Loucy (cell line): ENCODE measurements around the gene SAMD4A.

ENCODE experiments used
- H2AFZ ChIP-seq: fragments of 200-600 bp; sonication (generic); 2 replicates; pipeline ENCODE4 v1.6.0; 2016; ENCODE audit warnings: antibody characterized with exemption, mild to moderate bottlenecking, low read length, moderate library complexity
- H3F3A ChIP-seq: fragments of 200-600 bp; 2 replicates; pipeline ENCODE4 v1.6.0; 2016; ENCODE audit warnings: antibody characterized with exemption, low read depth, mild to moderate bottlenecking
- H3K27me3 ChIP-seq: fragments of 200-600 bp; sonication (generic); 2 replicates; pipeline ENCODE4 v1.6.1; 2014; ENCODE audit warnings: low read length, mild to moderate bottlenecking; ENCODE audit not compliant: insufficient read depth, poor library complexity, severe bottlenecking
- H3K36me3 ChIP-seq: fragments of 200-600 bp; sonication (generic); 2 replicates; pipeline ENCODE4 v1.6.1; 2016; ENCODE audit warnings: low read length; ENCODE audit not compliant: insufficient read depth
- H3K4me1 ChIP-seq: fragments of 200-600 bp; sonication (generic); 2 replicates; pipeline ENCODE4 v1.5.1; 2014; ENCODE audit warnings: low read length, mild to moderate bottlenecking; ENCODE audit not compliant: insufficient read depth, poor library complexity, severe bottlenecking
- H3K4me2 ChIP-seq: fragments of 200-600 bp; sonication (generic); 2 replicates; pipeline ENCODE4 v1.6.0; 2014; ENCODE audit warnings: antibody characterized with exemption, low read length, low read depth, mild to moderate bottlenecking; ENCODE audit not compliant: poor library complexity, severe bottlenecking
- H3K4me3 ChIP-seq: fragments of 200-600 bp; sonication (generic); 2 replicates; pipeline ENCODE4 v1.5.1; 2014; ENCODE audit warnings: low read length, mild to moderate bottlenecking, mixed read lengths; ENCODE audit not compliant: poor library complexity, severe bottlenecking
- H3K79me2 ChIP-seq: fragments of 200-600 bp; sonication (generic); 2 replicates; pipeline ENCODE4 v1.6.1; 2014; ENCODE audit warnings: low read length; ENCODE audit not compliant: insufficient read depth
- H3K9ac ChIP-seq: fragments of 200-600 bp; sonication (generic); 2 replicates; pipeline ENCODE4 v1.6.0; 2014; ENCODE audit warnings: mild to moderate bottlenecking, low read depth, low read length, moderate library complexity; ENCODE audit not compliant: poor library complexity, severe bottlenecking
- H3K9me2 ChIP-seq: fragments of 200-600 bp; sonication (generic); replicated peaks from 2 replicates; pipeline ENCODE4 v1.6.1; 2016; ENCODE audit warnings: low read depth, low read length, mixed read lengths
- H3K9me3 ChIP-seq: fragments of 200-600 bp; sonication (generic); 2 replicates; pipeline ENCODE4 v1.6.1; 2014; ENCODE audit warnings: mild to moderate bottlenecking, antibody characterized with exemption, low read length, low read depth; ENCODE audit not compliant: insufficient read depth
- H4K20me1 ChIP-seq: fragments of 200-600 bp; sonication (generic); 2 replicates; pipeline ENCODE4 v1.6.0; 2014; ENCODE audit warnings: antibody characterized with exemption, low read length, mild to moderate bottlenecking; ENCODE audit not compliant: insufficient read depth, poor library complexity, severe bottlenecking
- EZH2phosphoT487 ChIP-seq: fragments of 200-600 bp; IDR thresholded peaks from 2 replicates; pipeline ENCODE4 v1.6.1; 2018; ENCODE audit warnings: antibody characterized with exemption, mild to moderate bottlenecking, moderate library complexity, borderline replicate concordance
- TF ChIP-seq, protein P1 (sequence below): fragments of 200-600 bp; sonication (generic); conservative IDR thresholded peaks from 2 replicates; pipeline ENCODE4 v1.5.1; 2014; ENCODE audit warnings: mild to moderate bottlenecking, antibody characterized with exemption, low read length

SAMD4A gene

DNA sequence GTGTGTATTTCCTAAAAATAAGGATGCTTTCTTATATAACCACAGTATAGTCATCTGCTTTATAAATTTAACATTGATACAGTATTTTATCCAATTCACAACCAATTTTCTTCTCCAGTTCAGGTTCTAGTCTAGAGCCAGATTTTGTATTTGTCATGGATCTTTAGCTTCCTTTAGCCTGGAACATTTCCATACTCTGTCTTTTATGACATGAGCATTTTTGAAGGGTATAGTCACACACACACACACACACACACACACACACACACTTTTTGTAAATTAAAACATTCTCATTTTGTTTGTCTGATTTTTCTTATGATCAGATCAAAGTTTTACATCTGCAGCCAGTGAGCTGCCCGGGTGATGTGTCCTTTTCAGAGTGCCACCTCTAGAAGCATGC is 31.8 kb upstream of the SAMD4A start:
- Histone ChIP-seq H3K9ac (no peak overlapping the region), H2AFZ (no peak overlapping the region), H3K4me3 (no peak overlapping the region), H3K4me2 (no peak overlapping the region), H3K9me3 (no peaks in the 10 kb centered on the region), H3K4me1 (no peaks in the 10 kb centered on the region), H3K79me2 (no peaks in the 10 kb centered on the region), H3F3A (no peaks in the 10 kb centered on the region), H3K36me3 (peaks cover 24% of the 10 kb centered on the region), H3K9me2 (no peaks in the 10 kb centered on the region), H3K27me3 (no peaks in the 10 kb centered on the region), H4K20me1 (no peaks in the 10 kb centered on the region)
- no peak for TF ChIP-seq EZH2phosphoT487
- TF ChIP-seq, protein P1, sequence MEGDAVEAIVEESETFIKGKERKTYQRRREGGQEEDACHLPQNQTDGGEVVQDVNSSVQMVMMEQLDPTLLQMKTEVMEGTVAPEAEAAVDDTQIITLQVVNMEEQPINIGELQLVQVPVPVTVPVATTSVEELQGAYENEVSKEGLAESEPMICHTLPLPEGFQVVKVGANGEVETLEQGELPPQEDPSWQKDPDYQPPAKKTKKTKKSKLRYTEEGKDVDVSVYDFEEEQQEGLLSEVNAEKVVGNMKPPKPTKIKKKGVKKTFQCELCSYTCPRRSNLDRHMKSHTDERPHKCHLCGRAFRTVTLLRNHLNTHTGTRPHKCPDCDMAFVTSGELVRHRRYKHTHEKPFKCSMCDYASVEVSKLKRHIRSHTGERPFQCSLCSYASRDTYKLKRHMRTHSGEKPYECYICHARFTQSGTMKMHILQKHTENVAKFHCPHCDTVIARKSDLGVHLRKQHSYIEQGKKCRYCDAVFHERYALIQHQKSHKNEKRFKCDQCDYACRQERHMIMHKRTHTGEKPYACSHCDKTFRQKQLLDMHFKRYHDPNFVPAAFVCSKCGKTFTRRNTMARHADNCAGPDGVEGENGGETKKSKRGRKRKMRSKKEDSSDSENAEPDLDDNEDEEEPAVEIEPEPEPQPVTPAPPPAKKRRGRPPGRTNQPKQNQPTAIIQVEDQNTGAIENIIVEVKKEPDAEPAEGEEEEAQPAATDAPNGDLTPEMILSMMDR, result no peak

DNA sequence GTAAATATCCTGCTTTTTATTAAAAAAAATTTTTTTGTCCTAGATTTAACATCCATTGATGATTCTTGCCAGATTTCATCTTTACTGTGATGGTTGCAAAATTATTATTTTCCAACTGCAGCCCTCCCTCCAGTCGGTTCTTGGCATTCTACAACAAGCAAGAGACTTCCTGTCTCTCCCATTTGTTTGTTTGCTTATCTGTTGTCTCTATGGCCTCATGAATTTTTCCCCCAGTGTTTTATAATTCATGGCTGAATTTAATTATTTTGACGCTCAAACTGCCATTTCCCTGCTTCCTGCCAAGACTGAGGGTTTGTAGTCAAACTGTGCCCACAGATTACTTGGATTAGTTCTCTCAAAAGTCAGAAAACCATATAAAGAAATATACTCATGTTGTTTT is 31.3 kb upstream of the SAMD4A start:
- H3K4me2 ChIP-seq, result no peak overlapping the region
- no peaks in the 10 kb centered on the region for H3F3A ChIP-seq
- no peak overlapping the region for H3K4me3 ChIP-seq
- H2AFZ ChIP-seq, result no peak overlapping the region
- no peaks in the 10 kb centered on the region for H3K79me2 ChIP-seq
- no peaks in the 10 kb centered on the region for H4K20me1 ChIP-seq
- no peaks in the 10 kb centered on the region for H3K9me2 ChIP-seq
- H3K4me1 ChIP-seq, result no peaks in the 10 kb centered on the region
- H3K9me3 ChIP-seq, result no peaks in the 10 kb centered on the region
- no peak for TF ChIP-seq EZH2phosphoT487
- TF ChIP-seq, protein P1, result no peak
- H3K9ac ChIP-seq, result no peak overlapping the region
- H3K36me3 ChIP-seq, result peaks cover 22% of the 10 kb centered on the region
- no peaks in the 10 kb centered on the region for H3K27me3 ChIP-seq

DNA sequence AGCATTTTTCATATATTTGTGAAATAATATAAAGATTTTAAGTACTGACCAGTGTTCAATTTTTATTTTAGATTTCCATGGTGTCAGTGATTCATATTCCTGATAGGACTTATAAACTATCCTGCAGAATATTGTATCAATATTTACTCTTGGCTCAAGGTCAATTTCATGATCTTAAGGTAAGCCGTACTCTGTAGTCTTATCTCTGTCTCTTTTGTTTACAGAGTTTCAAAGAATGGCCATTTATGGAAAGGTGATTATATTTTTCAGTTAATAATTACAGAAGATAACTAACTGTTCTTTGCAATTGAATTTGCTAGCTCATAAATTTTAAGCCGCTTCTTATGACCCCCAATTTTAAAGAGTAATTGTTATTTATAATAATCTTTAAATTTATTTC is 29.3 kb upstream of the SAMD4A start:
- H2AFZ ChIP-seq, result no peak overlapping the region
- H3K36me3 ChIP-seq, result peaks cover 13% of the 10 kb centered on the region
- H3K4me1 ChIP-seq, result no peaks in the 10 kb centered on the region
- no peaks in the 10 kb centered on the region for H3K79me2 ChIP-seq
- no peaks in the 10 kb centered on the region for H3F3A ChIP-seq
- H3K27me3 ChIP-seq, result no peaks in the 10 kb centered on the region
- no peaks in the 10 kb centered on the region for H4K20me1 ChIP-seq
- no peak overlapping the region for H3K4me2 ChIP-seq
- TF ChIP-seq EZH2phosphoT487, result no peak
- TF ChIP-seq, protein P1, result no peak
- H3K9me2 ChIP-seq, result no peaks in the 10 kb centered on the region
- no peak overlapping the region for H3K9ac ChIP-seq
- H3K9me3 ChIP-seq, result no peaks in the 10 kb centered on the region
- H3K4me3 ChIP-seq, result no peak overlapping the region
